ENCODE results near the gene GTPBP2. TPM values are rescaled to one million over a fixed set of nuclear protein-coding genes. Genes with fewer than 3 reads are reported as not detected.

Gene GTPBP2
- total RNA-seq, 1 experiment from 2014 or later = 70.8 TPM

GRCh38 chr6:43588194-43588593 lies 40.9 kb downstream of the GTPBP2 start:
- H3K36me3 ChIP-seq (ENCODE audit: low read depth) = peaks cover 3% of the 10 kb centered on the region
- no peak overlapping the region for H3K27ac ChIP-seq
- no peaks in the 10 kb centered on the region for H3K9me3 ChIP-seq (ENCODE audit: insufficient read depth, low read depth)
- no peaks in the 10 kb centered on the region for H3K27me3 ChIP-seq (ENCODE audit: insufficient read depth, low read depth)
- H3K9me2 ChIP-seq (ENCODE audit: insufficient read depth) = no peaks in the 10 kb centered on the region
- ChIA-PET POLR2A (ENCODE audit: unreplicated experiment) (interaction anchor here (0.6 kb wide), 2 partner anchors 39 to 182 kb away, joined by 4 to 6 read pairs; partner anchors contain the start of gene VEGFA), CTCF (no interaction called here)
- no peaks in the 10 kb centered on the region for H3F3A ChIP-seq (ENCODE audit: insufficient read depth, low read depth)
- H3K79me2 ChIP-seq (ENCODE audit: low read depth) = no peaks in the 10 kb centered on the region
- H3K4me1 ChIP-seq (replicated peaks; ENCODE audit: insufficient read depth) = no peaks in the 10 kb centered on the region
- TF ChIP-seq CTCF (conservative IDR thresholded peaks at IDR 0.05) (no peak), EZH2 (IDR thresholded peaks at IDR 0.05; ENCODE audit: low read depth) (no peak)
- intact Hi-C loops (cut with micrococcal nuclease; ENCODE audit: unreplicated experiment) = no loop called here
- no peak for DNase-seq
- no TSS peak for BruUV-seq (replicated peaks)
- H3K4me3 ChIP-seq = no peak overlapping the region
- H3K4me2 ChIP-seq = no peak overlapping the region
- no peak overlapping the region for H2AFZ ChIP-seq
- H4K20me1 ChIP-seq (ENCODE audit: insufficient read depth) = no peaks in the 10 kb centered on the region

- POLR2A ChIA-PET (ENCODE audit: unreplicated experiment) = interaction anchor here (0.6 kb wide), 2 partner anchors 68 to 656 kb away, joined by 4 to 5 read pairs; partner anchors contain the start of gene CNPY3
- CTCF ChIA-PET = no interaction called here
- Histone ChIP-seq H3F3A (ENCODE audit: insufficient read depth, low read depth) (no peaks in the 10 kb centered on the region), H3K36me3 (ENCODE audit: low read depth) (peaks cover 7% of the 10 kb centered on the region), H3K27me3 (ENCODE audit: insufficient read depth, low read depth) (no peaks in the 10 kb centered on the region), H3K79me2 (ENCODE audit: low read depth) (no peaks in the 10 kb centered on the region), H2AFZ (no peak overlapping the region), H3K9me2 (ENCODE audit: insufficient read depth) (no peaks in the 10 kb centered on the region), H4K20me1 (ENCODE audit: insufficient read depth) (no peaks in the 10 kb centered on the region), H3K27ac (no peak overlapping the region), H3K9me3 (ENCODE audit: insufficient read depth, low read depth) (no peaks in the 10 kb centered on the region), H3K4me1 (replicated peaks; ENCODE audit: insufficient read depth) (no peaks in the 10 kb centered on the region), H3K4me2 (no peak overlapping the region), H3K4me3 (no peak overlapping the region)
- intact Hi-C loops (cut with micrococcal nuclease; ENCODE audit: unreplicated experiment) = no loop called here
- no peak for DNase-seq
- no peak for TF ChIP-seq CTCF (conservative IDR thresholded peaks at IDR 0.05)
- no peak for TF ChIP-seq EZH2 (IDR thresholded peaks at IDR 0.05; ENCODE audit: low read depth)
- BruUV-seq (replicated peaks) = no TSS peak
Observed at GRCh38 chr6:43584892-43585570, 44.0 kb downstream of the GTPBP2 start.

DNA sequence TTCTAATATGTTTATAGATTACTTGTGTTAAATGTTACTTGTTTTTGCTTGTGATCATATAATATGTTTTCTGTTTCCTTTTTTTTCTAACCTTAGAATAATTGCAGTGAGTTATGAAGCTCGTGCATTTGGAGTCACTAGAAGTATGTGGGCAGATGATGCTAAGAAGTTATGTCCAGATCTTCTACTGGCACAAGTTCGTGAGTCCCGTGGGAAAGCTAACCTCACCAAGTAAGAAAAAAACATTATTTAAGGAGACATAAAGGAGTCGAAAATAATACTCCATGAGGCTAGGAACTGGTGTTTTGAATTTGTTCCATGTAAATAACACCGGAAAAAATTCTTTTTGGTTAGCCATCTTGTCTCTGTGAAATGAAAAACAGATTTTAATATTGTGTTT lies 46.2 kb downstream of the GTPBP2 start:
- Histone ChIP-seq H3K9me3 (ENCODE audit: insufficient read depth, low read depth) (no peaks in the 10 kb centered on the region), H3K27me3 (ENCODE audit: insufficient read depth, low read depth) (no peaks in the 10 kb centered on the region), H3K36me3 (ENCODE audit: low read depth) (peaks cover 7% of the 10 kb centered on the region), H3K27ac (no peak overlapping the region), H3K4me1 (replicated peaks; ENCODE audit: insufficient read depth) (peaks cover 10% of the 10 kb centered on the region; the same call in 1 of the 2 replicates), H3K79me2 (ENCODE audit: low read depth) (peaks cover 17% of the 10 kb centered on the region), H2AFZ (no peak overlapping the region), H4K20me1 (ENCODE audit: insufficient read depth) (no peaks in the 10 kb centered on the region), H3K4me2 (no peak overlapping the region), H3K9me2 (ENCODE audit: insufficient read depth) (no peaks in the 10 kb centered on the region), H3F3A (ENCODE audit: insufficient read depth, low read depth) (no peaks in the 10 kb centered on the region), H3K4me3 (no peak overlapping the region)
- ChIA-PET CTCF (no interaction called here), POLR2A (ENCODE audit: unreplicated experiment) (no interaction called here)
- no peak for DNase-seq
- TF ChIP-seq CTCF (conservative IDR thresholded peaks at IDR 0.05) = no peak
- TF ChIP-seq EZH2 (IDR thresholded peaks at IDR 0.05; ENCODE audit: low read depth) = no peak
- no TSS peak for BruUV-seq (replicated peaks)
- intact Hi-C loops (cut with micrococcal nuclease; ENCODE audit: unreplicated experiment) = no loop called here

Data from PC-9 (cell line).